Measurements from ENCODE around the gene ELAVL2.

- no peak for TF ChIP-seq GATA2 (IDR thresholded peaks at IDR 0.05; ENCODE audit: low read depth, low read length)
- no peak for TF ChIP-seq GATA3 (IDR thresholded peaks at IDR 0.05; ENCODE audit: low read depth, low read length)
These were observed 57.2 kb downstream of the ELAVL2 start for GRCh38 chr9:23768861-23769260.
